H1 (cell line): ENCODE measurements around the gene CDC42SE2. TPM values are rescaled to one million over a fixed set of nuclear protein-coding genes. Genes with fewer than 3 reads are reported as not detected.

Experiments
- SP2 ChIP-seq: IDR thresholded peaks from 2 replicates; pipeline ENCODE4 v1.6.1; 2012; ENCODE audit warnings: mild to moderate bottlenecking, low read length, inconsistent platforms
- polyA plus RNA-seq, 7 experiments: library from polyadenylated mRNA; depleted of rRNA in 3 of 7; stranded (reverse) in 5 of 7; unstranded in 2 of 7; fragments of >200 nt in 5 of 7; fragments of 200-250 nt in 2 of 7; gene quantifications; 1 replicate in 5 of 7; 2 replicates in 1 of 7; 4 replicates in 1 of 7; pipeline versions ENCODE4 v1.2.1 to v1.2.3, GENCODE V29; 2011 to 2013; ENCODE audit warnings: missing spikeins in 2 of 7, mixed read lengths in 2 of 7
- total RNA-seq: library from RNA; stranded (reverse); fragmentation: NEBNext Ultra II Directional; extraction: Animal tissue kit (Norgen Biotek cat#: 25700); gene quantifications from 2 replicates; pipeline ENCODE4 v1.2.1, GENCODE V29; 2021

CDC42SE2 gene
- total and polyA plus RNA-seq, 2 of the 8 experiments (the other 6 are each of a cell fraction or from before 2014, with no cell fraction given): 16.7 to 30.8 TPM

DNA sequence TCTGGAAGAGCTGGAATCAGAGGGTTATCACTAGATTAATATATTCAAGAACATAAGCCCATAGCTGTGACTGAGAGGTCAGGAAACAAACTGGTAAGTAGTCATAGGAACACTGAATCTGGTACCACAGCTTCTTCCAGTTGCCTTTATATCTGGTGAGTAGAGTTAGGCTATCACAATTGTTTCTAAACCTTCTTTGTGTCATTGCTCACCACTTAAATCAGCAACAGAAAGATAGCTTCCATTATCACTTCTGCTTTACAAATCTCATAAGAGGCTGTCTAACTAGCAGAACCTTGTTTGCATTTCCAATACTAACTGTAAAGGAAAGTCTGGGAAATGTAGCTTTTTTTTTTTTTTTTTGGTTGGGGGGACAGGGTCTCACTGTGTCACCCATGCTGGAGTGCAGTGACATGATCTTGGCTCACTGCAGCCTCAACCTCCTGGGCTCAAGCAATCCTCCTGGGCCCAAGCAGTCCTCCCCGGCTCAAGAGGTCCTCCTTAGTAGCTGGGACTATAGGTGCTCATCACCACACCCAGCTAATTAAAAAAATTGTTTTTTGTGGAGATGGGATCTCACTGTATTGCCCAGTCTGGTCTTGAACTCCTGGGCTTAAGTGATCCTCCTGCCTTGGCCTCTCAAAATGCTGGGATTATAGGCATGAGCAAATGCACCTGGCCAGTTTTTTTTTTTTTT is 22.0 kb downstream of the CDC42SE2 start (continued):
- TF ChIP-seq SP2: no peak
